GM12878 (cell line): ENCODE measurements around the gene ETF1. TPM values are rescaled to one million over a fixed set of nuclear protein-coding genes. Genes with fewer than 3 reads are reported as not detected.

Experiments used
- ATF3 ChIP-seq: IDR thresholded peaks from 2 replicates; pipeline ENCODE4 v1.6.1; 2011; ENCODE audit warnings: low read depth, mild to moderate bottlenecking, low read length, moderate library complexity, borderline replicate concordance; ENCODE audit errors: extremely low read depth
- BCL3 ChIP-seq: IDR thresholded peaks from 2 replicates; pipeline ENCODE4 v1.6.1; 2011; ENCODE audit warnings: borderline replicate concordance, low read depth, mild to moderate bottlenecking, moderate library complexity, low read length; ENCODE audit not compliant: insufficient read depth, poor library complexity, severe bottlenecking
- GABPA ChIP-seq: IDR thresholded peaks from 2 replicates; pipeline ENCODE4 v1.6.1; 2014; ENCODE audit warnings: antibody characterized with exemption, low read depth, mild to moderate bottlenecking, inconsistent platforms
- MEF2B ChIP-seq: fragments of 450-650 bp; IDR thresholded peaks from 2 replicates; pipeline ENCODE4 v1.6.1; 2018; ENCODE audit warnings: mild to moderate bottlenecking, moderate library complexity; ENCODE audit not compliant: partially characterized antibody, poor library complexity, severe bottlenecking
- MYB ChIP-seq: fragments of 150-350 bp; IDR thresholded peaks from 2 replicates; pipeline ENCODE4 v1.6.1; 2014; ENCODE audit warnings: mild to moderate bottlenecking, low read depth, low read length, borderline replicate concordance
- NR2F1 ChIP-seq: fragments of 450-650 bp; conservative IDR thresholded peaks from 2 replicates; pipeline ENCODE4 v1.6.1; 2017; ENCODE audit warnings: mild to moderate bottlenecking
- PAX5 ChIP-seq: IDR thresholded peaks from 2 replicates; pipeline ENCODE4 v1.6.1; 2011; ENCODE audit warnings: low read depth, low read length, borderline replicate concordance
- PKNOX1 ChIP-seq: fragments of 450-650 bp; IDR thresholded peaks from 2 replicates; pipeline ENCODE4 v1.6.1; 2016; ENCODE audit warnings: mild to moderate bottlenecking
- POU2F2 ChIP-seq: IDR thresholded peaks from 3 replicates; pipeline ENCODE4 v1.6.1; 2011; ENCODE audit warnings: low read depth, mild to moderate bottlenecking, low read length, borderline replicate concordance
- REST ChIP-seq: IDR thresholded peaks from 2 replicates; pipeline ENCODE4 v1.6.1; 2012; ENCODE audit warnings: mild to moderate bottlenecking, low read depth, low read length
- SREBF2 ChIP-seq: IDR thresholded peaks from 2 replicates; pipeline ENCODE4 v1.6.1; 2012; ENCODE audit warnings: mild to moderate bottlenecking, low read length
- STAT3 ChIP-seq: IDR thresholded peaks from 2 replicates; pipeline ENCODE4 v1.6.1; 2011; ENCODE audit warnings: low read depth, low read length, improper control_type of control experiment
- TCF3 ChIP-seq: IDR thresholded peaks from 2 replicates; pipeline ENCODE4 v1.6.1; 2012; ENCODE audit warnings: low read depth, mild to moderate bottlenecking, low read length, borderline replicate concordance; ENCODE audit not compliant: insufficient read depth
- ZNF274 ChIP-seq: IDR thresholded peaks from one replicate; pipeline ENCODE4 v1.8.0; 2011; ENCODE audit not compliant: insufficient read length, insufficient read depth
- polyA plus RNA-seq, 11 experiments: library from polyadenylated mRNA; depleted of rRNA in 4 of 11; unstranded in 6 of 11; stranded (reverse) in 5 of 11; fragments of >200 nt; fragmentation: Nextera tagmentation in 4 of 11; fragmentation: Illumina TruSeq in 1 of 11; extraction: Ambion mirVana in 4 of 11; extraction: Trizol in 1 of 11; gene quantifications; 1 replicate in 1 of 11; 2 replicates in 10 of 11; pipeline versions ENCODE4 v1.2.1 to v1.2.3, GENCODE V29; 2011 to 2016; ENCODE audit warnings: inconsistent platforms in 2 of 11, missing spikeins in 2 of 11, low read depth in 1 of 11
- total RNA-seq, 4 experiments: library from RNA; depleted of rRNA in 3 of 4; stranded (reverse); fragments of >200 nt in 3 of 4; fragmentation: Illumina TruSeq in 1 of 4; extraction: Trizol in 1 of 4; gene quantifications; 2 replicates each; pipeline versions ENCODE4 v1.2.1 to v1.2.3, GENCODE V29; 2013 to 2021

The ETF1 gene
- total and polyA plus RNA-seq, 10 of the 15 experiments (the other 5 are each of a cell fraction or from before 2014, with no cell fraction given): 29.8 to 145 (median 108) TPM

- no peak for TF ChIP-seq PKNOX1
- TF ChIP-seq ZNF274: no peak
- TF ChIP-seq STAT3: no peak
- no peak for TF ChIP-seq SREBF2
- TF ChIP-seq MYB: no peak
- TF ChIP-seq REST: no peak
- peak; percentile 76 for TF ChIP-seq POU2F2
- no peak for TF ChIP-seq BCL3
- no peak for TF ChIP-seq NR2F1
- no peak for TF ChIP-seq MEF2B
- TF ChIP-seq TCF3: 0 out of 2 replicates have a peak, but pooled peaks have one; percentile 26
- peak; percentile 55; the same call in 1 of the 2 replicates for TF ChIP-seq PAX5
- no peak for TF ChIP-seq ATF3
- no peak for TF ChIP-seq GABPA
Measured at GRCh38 chr5:138469540-138470321, 73.3 kb downstream of the ETF1 start (continued).
